MM.1S (cell line): Measurements from ENCODE around the gene SLC45A2.
A peak's percentile ranks its signal among the peaks of the same experiment; 100 is the strongest.

Source experiments
- DNase-seq: peaks from one replicate; pipeline ENCODE4 v3.0.0-alpha.2; 2015
- H2AFZ ChIP-seq: fragments of 300-600 bp; sonication (generic); 2 replicates; pipeline ENCODE4 v1.6.0; 2016; ENCODE audit warnings: antibody characterized with exemption, low read length
- H3F3A ChIP-seq: fragments of 300-600 bp; sonication (generic); 2 replicates; pipeline ENCODE4 v1.6.1; 2016; ENCODE audit warnings: mild to moderate bottlenecking, antibody characterized with exemption, low read length, moderate library complexity, mixed read lengths; ENCODE audit not compliant: insufficient read depth
- H3K27ac ChIP-seq: fragments of 300-600 bp; sonication (generic); 2 replicates; pipeline ENCODE4 v1.5.1; 2016; ENCODE audit warnings: mild to moderate bottlenecking, low read length
- H3K27me3 ChIP-seq: fragments of 300-600 bp; sonication (generic); replicated peaks from 2 replicates; pipeline ENCODE4 v1.6.0; 2016; ENCODE audit warnings: low read length; ENCODE audit not compliant: insufficient read depth
- H3K36me3 ChIP-seq: fragments of 300-600 bp; sonication (generic); replicated peaks from 2 replicates; pipeline ENCODE4 v1.6.1; 2016; ENCODE audit warnings: mild to moderate bottlenecking, low read length, mixed read lengths; ENCODE audit not compliant: insufficient read depth
- H3K4me1 ChIP-seq: fragments of 300-600 bp; sonication (generic); 2 replicates; pipeline ENCODE4 v1.6.1; 2016; ENCODE audit warnings: low read length, mixed read lengths
- H3K4me2 ChIP-seq: fragments of 300-600 bp; sonication (generic); 2 replicates; pipeline ENCODE4 v1.6.0; 2016; ENCODE audit warnings: low read depth, low read length
- H3K4me3 ChIP-seq: fragments of 300-600 bp; sonication (generic); 2 replicates; pipeline ENCODE4 v1.5.1; 2016; ENCODE audit warnings: low read length, mixed read lengths
- H3K79me2 ChIP-seq: fragments of 300-600 bp; sonication (generic); 2 replicates; pipeline ENCODE4 v1.6.1; 2016; ENCODE audit warnings: mixed run types, low read length, mixed read lengths
- H3K9ac ChIP-seq: fragments of 300-600 bp; sonication (generic); 2 replicates; pipeline ENCODE4 v1.6.1; 2016; ENCODE audit warnings: low read length, mixed read lengths
- H3K9me2 ChIP-seq: fragments of 300-600 bp; sonication (generic); replicated peaks from 2 replicates; pipeline ENCODE4 v1.6.1; 2016; ENCODE audit warnings: mild to moderate bottlenecking, low read length, mixed read lengths; ENCODE audit not compliant: insufficient read depth
- H3K9me3 ChIP-seq: fragments of 300-600 bp; sonication (generic); replicated peaks from 2 replicates; pipeline ENCODE4 v1.6.1; 2016; ENCODE audit warnings: mild to moderate bottlenecking, low read length, mixed read lengths; ENCODE audit not compliant: insufficient read depth
- H4K20me1 ChIP-seq: fragments of 300-600 bp; sonication (generic); 2 replicates; pipeline ENCODE4 v1.6.1; 2016; ENCODE audit warnings: mild to moderate bottlenecking, low read length, moderate library complexity, mixed read lengths; ENCODE audit not compliant: insufficient read depth
- EZH2 ChIP-seq: fragments of 300-600 bp; sonication (generic); optimal IDR thresholded peaks from 2 replicates; pipeline ENCODE3; 2017; ENCODE audit warnings: low read depth, mild to moderate bottlenecking, antibody characterized with exemption, low read length, mixed read lengths
- EZH2phosphoT487 ChIP-seq: fragments of 300-600 bp; sonication (generic); IDR thresholded peaks from 2 replicates; pipeline ENCODE4 v1.6.1; 2018; ENCODE audit warnings: antibody characterized with exemption, low read length
- TF ChIP-seq, protein P1 (sequence below): fragments of 300-600 bp; sonication (generic); IDR thresholded peaks from 2 replicates; pipeline ENCODE4 v1.5.1; 2016; ENCODE audit warnings: antibody characterized with exemption, low read length, mixed read lengths

The SLC45A2 gene

DNA sequence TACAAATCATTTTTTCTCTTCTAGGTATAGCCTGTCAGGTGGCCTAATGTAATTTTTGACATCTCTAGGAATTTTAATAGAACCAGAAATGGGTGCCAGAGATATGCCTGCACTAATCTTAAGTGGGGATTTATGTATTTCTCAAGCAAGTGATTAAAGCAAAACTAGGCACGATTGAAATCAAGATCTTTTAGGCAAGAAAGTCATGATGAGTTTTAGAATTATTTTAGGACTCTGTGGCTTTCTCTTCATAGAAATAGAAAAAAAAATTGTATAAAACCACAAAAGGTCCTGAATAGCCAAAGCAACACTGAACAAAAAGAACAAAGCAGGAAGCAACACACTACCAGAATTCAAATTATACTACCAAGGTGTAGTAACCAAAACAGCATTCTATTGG is 24.3 kb upstream of the SLC45A2 start:
- Histone ChIP-seq H3K9ac (peak overlapping the region; percentile 69), H3K4me2 (peak overlapping the region; percentile 77), H3K79me2 (no peaks in the 10 kb centered on the region), H3K27ac (peak overlapping the region; percentile 90), H3K27me3 (no peaks in the 10 kb centered on the region), H3K9me3 (no peaks in the 10 kb centered on the region), H3F3A (peaks cover 22% of the 10 kb centered on the region), H4K20me1 (no peaks in the 10 kb centered on the region), H3K4me1 (peaks cover 8% of the 10 kb centered on the region), H2AFZ (peak overlapping the region; percentile 87), H3K4me3 (peak overlapping the region; percentile 82), H3K9me2 (no peaks in the 10 kb centered on the region), H3K36me3 (no peaks in the 10 kb centered on the region)
- DNase-seq: peak; percentile 30
- no peak for TF ChIP-seq EZH2phosphoT487
- TF ChIP-seq, protein P1, sequence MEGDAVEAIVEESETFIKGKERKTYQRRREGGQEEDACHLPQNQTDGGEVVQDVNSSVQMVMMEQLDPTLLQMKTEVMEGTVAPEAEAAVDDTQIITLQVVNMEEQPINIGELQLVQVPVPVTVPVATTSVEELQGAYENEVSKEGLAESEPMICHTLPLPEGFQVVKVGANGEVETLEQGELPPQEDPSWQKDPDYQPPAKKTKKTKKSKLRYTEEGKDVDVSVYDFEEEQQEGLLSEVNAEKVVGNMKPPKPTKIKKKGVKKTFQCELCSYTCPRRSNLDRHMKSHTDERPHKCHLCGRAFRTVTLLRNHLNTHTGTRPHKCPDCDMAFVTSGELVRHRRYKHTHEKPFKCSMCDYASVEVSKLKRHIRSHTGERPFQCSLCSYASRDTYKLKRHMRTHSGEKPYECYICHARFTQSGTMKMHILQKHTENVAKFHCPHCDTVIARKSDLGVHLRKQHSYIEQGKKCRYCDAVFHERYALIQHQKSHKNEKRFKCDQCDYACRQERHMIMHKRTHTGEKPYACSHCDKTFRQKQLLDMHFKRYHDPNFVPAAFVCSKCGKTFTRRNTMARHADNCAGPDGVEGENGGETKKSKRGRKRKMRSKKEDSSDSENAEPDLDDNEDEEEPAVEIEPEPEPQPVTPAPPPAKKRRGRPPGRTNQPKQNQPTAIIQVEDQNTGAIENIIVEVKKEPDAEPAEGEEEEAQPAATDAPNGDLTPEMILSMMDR: no peak
- no peak for TF ChIP-seq EZH2

DNA sequence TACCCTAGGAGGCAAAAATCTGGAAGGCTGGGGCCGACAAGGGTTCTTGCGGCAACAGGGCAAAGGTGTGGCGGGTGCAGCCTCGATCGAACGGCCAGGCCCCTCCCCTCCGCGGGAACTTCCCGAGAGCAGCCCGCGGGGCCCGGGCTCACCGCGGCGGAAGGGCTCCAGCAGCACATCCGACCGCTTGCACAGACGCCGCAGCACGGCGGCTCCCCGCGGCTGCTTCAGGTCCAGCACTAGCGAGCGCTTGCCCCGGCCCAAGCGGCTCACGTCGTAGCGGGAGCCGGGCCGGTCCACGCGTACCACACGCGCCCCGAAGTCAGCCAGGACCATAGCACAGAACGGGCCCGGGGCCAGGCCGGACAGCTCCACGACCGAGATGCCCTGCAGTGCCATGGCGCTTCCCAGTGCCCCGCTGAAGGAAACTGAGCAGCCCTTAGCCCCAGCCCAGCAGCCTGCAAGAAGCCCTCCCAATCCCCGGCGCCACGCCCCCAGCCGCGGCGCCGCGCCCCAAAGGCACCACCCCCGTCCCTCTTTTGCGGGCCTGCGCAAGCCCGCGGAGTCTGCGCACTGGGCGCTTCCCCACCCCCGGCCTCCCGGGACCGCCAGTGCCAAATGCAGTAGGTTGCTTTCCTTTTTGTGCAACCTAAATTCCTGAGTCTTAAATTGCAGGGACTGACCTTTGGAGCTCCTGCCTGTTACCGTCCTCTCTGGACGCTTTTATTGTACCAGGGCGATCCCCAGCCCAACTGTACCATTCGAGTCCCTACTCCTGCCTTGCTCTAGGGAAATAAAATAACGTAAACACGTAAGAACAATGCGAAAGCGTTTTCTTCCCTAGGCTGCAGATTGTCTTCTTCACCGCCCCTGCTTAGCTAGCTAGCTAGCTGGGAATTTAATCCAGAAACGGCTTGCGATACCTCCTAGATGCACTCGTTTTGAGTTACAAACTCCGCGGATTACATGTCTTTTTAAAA is 23.4 kb upstream of the SLC45A2 start, which contains the start of gene AMACR:
Gene AMACR (minus strand): TSS at position 430 of the 980 bp plus-strand sequence. CDS start 31 bp downstream, at position 399.
- Histone ChIP-seq H3K4me2 (peak within 1 kb of the TSS; percentile 85), H3K9me3 (no peaks in the 10 kb centered on the region)

DNA sequence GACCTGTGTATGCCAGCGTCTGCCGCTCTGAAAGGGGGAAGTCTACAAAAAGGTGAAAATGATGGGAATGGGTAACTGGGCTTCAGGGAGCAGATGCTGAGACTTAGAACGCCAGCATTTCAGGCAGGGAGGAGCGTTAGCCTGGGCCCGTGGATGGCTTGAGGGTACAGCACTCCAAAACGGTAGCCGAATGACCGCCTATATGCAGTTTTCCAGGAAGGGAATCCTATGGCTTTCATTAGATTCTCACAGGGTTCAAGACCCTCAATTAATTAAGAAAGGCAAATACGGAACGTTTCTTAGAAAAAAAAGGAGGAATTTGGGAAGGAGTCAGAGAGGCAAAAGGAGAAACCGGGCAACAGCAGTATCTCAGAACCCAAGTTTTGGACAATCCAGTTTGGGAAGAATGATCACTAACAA is 22.7 kb upstream of the SLC45A2 start:
- Histone ChIP-seq H3K9me2 (no peaks in the 10 kb centered on the region), H3F3A (peaks cover 22% of the 10 kb centered on the region), H3K4me2 (peak overlapping the region; percentile 85), H3K79me2 (no peaks in the 10 kb centered on the region), H3K4me1 (peaks cover 8% of the 10 kb centered on the region), H2AFZ (peak overlapping the region; percentile 87), H3K27me3 (no peaks in the 10 kb centered on the region), H3K36me3 (no peaks in the 10 kb centered on the region), H3K4me3 (peak overlapping the region; percentile 82), H4K20me1 (no peaks in the 10 kb centered on the region), H3K27ac (peak overlapping the region; percentile 90; the same call in 1 of the 2 replicates), H3K9me3 (no peaks in the 10 kb centered on the region), H3K9ac (peak overlapping the region; percentile 69)
- no peak for DNase-seq
- no peak for TF ChIP-seq EZH2
- no peak for TF ChIP-seq EZH2phosphoT487
- TF ChIP-seq, protein P1: no peak

More for the DNA sequence above, 23.4 kb upstream of the SLC45A2 start, which contains the start of gene AMACR:
- Histone ChIP-seq H4K20me1 (no peaks in the 10 kb centered on the region), H3K4me1 (peaks cover 8% of the 10 kb centered on the region), H3K27me3 (no peaks in the 10 kb centered on the region), H3K36me3 (no peaks in the 10 kb centered on the region), H3K27ac (peak within 1 kb of the TSS; percentile 90), H3K9ac (peak within 1 kb of the TSS; percentile 69), H2AFZ (peak within 1 kb of the TSS; percentile 87), H3K9me2 (no peaks in the 10 kb centered on the region), H3F3A (peaks cover 22% of the 10 kb centered on the region), H3K79me2 (no peaks in the 10 kb centered on the region), H3K4me3 (peak within 1 kb of the TSS; percentile 82)
- TF ChIP-seq EZH2phosphoT487 (no peak), EZH2 (no peak)
- TF ChIP-seq, protein P1: no peak
- peak; percentile 92 for DNase-seq
